HG02678 (cell line): ENCODE data around the gene UMPS.
A peak's percentile ranks its signal among the peaks of the same experiment; 100 is the strongest.

Experiments
- ATAC-seq: cut with Tn5 transposase; IDR thresholded peaks from one replicate; pipeline ENCODE4 v1.9.1; 2021; ENCODE audit warnings: mild to moderate bottlenecking, moderate library complexity; ENCODE audit not compliant: unreplicated experiment

Gene UMPS

GRCh38 chr3:124730129-124730940, at the start of gene UMPS:
UMPS (plus strand) TSS chr3:124730452; CDS start chr3:124730472, 20 bp downstream.
- ATAC-seq: peak; percentile 100

GRCh38 chr3:124680521-124680920, 49.7 kb upstream of the UMPS start:
- no peak for ATAC-seq

DNA sequence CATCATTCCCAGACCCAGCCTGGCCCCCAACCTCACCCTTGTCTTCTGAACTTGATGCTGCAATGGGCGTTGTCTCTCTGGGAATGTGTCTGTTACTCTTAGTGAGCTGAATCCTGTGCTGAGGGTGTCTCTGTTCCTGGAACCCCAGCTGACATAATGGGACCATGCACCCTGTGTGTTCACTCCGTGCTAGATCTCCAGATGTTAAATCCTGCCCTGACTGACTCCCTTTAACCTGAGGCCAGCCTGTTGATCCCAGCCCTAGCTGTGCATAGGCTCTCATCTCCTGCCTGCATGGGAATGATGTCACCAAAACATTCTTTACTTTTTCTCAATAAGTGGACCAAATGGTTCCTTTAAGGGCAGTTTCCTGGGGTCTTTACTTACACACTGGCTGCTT, 48.0 kb upstream of the UMPS start:
- ATAC-seq: no peak

DNA sequence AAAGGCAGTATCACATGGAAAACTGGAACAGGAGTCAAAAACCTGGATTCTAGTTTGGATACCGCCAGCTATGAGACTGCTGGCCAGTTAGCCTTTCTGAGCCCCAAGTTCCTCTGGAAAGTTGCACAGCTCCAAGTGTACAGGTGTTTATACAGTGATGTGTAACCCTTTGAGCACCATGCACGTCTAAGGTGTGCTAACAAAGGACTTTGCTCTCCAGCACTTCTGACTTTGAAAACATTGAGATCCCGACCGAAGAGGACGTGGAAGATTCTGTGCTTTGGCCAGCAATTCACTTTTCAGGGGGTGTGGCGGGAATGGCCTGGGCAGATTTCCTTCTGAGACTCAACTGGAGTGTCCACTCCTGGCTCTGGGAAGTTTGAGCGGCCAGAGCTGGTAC, 45.8 kb upstream of the UMPS start:
- no peak for ATAC-seq

- no peak for ATAC-seq
Measured at GRCh38 chr3:124685067-124685466, 45.2 kb upstream of the UMPS start.

GRCh38 chr3:124685481-124685880, 44.8 kb upstream of the UMPS start:
- no peak for ATAC-seq

GRCh38 chr3:124686028-124686670, 44.1 kb upstream of the UMPS start:
- no peak for ATAC-seq

DNA sequence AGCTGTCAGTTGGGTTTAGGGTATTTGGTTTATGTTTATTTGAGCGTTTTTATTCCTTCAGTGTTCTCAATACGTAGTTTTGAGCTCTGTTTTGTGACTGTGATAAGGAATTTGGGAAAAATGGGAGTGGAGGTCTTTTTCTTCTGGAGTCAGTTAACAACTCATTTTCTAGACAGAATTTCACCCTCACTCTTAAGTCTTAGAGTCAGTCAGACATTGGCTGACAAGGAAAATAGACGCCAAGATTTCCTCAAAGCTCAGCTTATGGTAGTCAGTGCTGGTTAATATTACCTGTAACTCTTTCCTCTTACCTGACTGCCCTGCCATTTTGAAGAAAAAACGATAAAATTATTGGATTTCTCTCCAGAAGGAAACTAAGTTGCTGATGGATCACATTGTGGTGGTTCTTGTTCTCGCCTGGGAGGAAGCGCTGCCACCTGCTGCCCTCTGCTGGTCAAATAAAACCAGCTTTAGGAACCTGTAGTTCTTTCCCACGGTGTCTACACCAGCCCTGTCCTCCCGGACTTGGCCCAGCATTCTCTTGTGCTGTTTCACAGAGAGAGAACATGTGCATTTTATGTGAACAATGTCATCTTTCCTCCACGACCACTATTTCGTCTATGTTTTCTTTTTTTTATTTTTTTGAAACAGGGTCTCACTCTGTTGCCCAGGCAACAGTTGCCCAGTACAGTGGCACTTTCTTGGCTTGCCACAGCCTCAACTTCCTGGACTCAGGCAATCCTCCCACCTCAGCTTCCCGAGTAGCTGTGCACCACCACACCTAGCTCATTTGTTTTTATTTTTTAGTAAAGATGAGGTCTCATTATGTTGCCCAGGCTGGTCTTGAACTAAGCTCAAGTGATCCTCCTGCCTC, 41.4 kb upstream of the UMPS start:
- ATAC-seq: no peak

DNA sequence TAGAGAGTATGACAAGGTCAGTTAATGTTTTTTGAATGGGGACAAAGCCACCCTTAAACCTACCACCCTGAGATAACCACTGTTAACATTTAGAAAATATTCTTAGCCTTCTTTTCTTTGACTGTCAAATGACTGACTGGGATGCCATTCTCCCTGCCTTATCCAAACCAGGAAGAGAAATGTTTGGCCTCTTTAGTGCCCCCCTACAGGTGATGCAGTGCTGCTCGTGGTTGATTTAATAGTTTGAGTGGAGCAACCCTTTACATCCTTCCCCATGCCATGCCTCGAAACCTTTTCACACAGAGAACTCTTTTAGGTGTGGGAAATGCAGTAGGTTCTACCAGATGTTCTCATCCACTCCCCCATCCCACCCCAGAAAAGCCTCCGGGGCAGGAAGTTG, 38.7 kb upstream of the UMPS start:
- ATAC-seq: no peak

DNA sequence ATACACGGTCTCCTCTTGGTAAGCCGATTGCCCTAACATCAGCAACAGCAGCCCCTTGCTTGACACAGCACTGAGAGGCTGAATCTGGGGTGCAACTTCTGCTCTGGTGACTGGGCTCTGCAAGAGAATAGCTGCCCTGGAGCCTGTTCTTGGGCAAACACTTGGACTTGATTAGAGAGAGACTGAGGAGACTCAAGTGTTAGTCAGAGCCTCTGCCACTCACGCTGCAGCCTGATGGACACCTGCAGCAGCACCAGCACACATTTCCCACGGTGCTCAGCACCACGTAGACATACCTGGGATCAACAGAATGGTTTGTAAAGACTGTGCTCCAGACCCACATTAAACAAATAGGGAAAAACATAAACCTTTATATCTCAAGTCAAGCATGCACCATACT, 35.8 kb upstream of the UMPS start:
- ATAC-seq: no peak

- no peak for ATAC-seq
Measured at GRCh38 chr3:124695369-124695768, 34.9 kb upstream of the UMPS start.

GRCh38 chr3:124696006-124696405, 34.2 kb upstream of the UMPS start:
- no peak for ATAC-seq

GRCh38 chr3:124697302-124697701, 33.0 kb upstream of the UMPS start:
- ATAC-seq: no peak

- ATAC-seq: no peak
Measured at GRCh38 chr3:124698030-124698770, 32.1 kb upstream of the UMPS start.

DNA sequence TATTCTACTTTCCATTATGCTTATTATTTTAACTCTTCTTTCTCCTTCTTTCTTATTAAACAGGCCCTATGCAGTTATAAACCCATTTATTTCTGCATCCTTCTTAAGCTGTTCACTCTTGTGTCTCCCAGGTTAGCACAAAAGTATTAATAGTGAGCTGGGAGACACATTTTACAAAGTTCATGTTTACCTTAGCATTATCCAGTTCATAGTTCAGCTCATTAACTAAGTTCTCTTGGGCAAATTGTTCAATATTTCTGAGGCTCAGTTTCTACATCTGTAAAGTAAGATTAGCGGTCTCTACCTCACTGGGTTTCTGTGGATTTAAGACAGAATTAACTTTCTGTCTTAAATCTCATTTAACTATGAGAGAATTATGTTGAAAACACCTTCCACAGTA, 31.2 kb upstream of the UMPS start:
- no peak for ATAC-seq

DNA sequence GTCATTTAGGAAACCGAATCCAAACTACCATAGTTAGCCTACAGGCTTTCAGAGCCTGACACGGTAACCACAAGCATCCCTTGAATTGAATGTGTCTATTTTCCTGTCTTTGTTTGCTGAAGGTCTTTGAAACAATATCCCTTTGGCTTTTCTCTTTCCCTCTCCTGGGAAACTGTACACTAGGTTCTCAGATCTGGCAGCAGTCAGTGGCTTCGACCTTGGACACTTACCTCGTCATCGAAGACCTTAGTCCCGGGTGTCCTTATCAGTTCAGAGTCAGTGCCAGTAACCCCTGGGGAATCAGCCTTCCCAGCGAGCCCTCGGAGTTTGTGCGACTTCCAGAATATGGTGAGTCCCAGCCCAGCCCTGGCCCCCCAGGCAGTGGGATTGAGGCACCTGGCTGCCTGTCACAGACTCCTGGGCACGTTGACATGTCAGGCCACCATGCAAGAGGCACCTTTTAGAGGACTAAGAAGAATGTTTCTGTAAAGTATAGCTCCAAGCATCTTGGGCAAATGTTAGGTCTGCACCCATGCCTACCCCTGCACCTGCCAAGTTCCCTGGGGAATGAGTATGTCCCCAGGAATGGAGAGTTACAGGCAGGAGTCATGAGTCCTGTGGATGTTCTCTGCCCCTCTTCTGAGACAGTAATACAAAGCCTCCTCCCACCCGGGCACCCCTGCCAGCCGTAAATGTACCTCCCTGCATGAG, 30.4 kb upstream of the UMPS start:
- ATAC-seq: no peak

- ATAC-seq: no peak
Measured at GRCh38 chr3:124700880-124701684, 29.2 kb upstream of the UMPS start.

- ATAC-seq: no peak
Measured at GRCh38 chr3:124701687-124702086, 28.6 kb upstream of the UMPS start.

GRCh38 chr3:124702950-124703349, 27.3 kb upstream of the UMPS start:
- no peak for ATAC-seq
